GM12878 (cell line): ENCODE measurements around the gene HOXA2. TPM values are rescaled to one million over a fixed set of nuclear protein-coding genes. Genes with fewer than 3 reads are reported as not detected.

ENCODE experiments used
- ATAC-seq: fragments of 200-7000 bp; cut with Tn5 transposase; 3 replicates; pipeline ENCODE4 v1.9.1; 2020; ENCODE audit warnings: mild to moderate bottlenecking, moderate library complexity
- BruUV-seq: library from RNA; stranded (reverse); fragments of 400-500 nt; replicated peaks from 2 replicates; lab custom pipeline; 2021; lab: Mats Ljungman, UMichigan
- CTCF ChIA-PET: fragments of 300-600 bp; sonication (Branson Sonifier 250); formaldehyde crosslinking; extraction: SDS; loops from one replicate; lab custom pipeline; 2021; ENCODE audit warnings: inconsistent platforms; lab: Yijun Ruan, JAX
- POLR2A ChIA-PET: fragments of 350-600 bp; formaldehyde crosslinking; extraction: SDS; loops from one replicate; lab custom pipeline; 2021; ENCODE audit warnings: inconsistent platforms; lab: Charles Lee
- RAD21 ChIA-PET: fragments of 300-600 bp; sonication (Branson Sonifier 250); formaldehyde crosslinking; loops from one replicate; lab custom pipeline; 2023; ENCODE audit warnings: antibody characterized with exemption; ENCODE audit not compliant: unreplicated experiment; lab: Charles Lee
- SMC1A ChIA-PET: fragments of 300-600 bp; sonication (Branson Sonifier 250); formaldehyde crosslinking; loops from one replicate; lab custom pipeline; 2023; ENCODE audit not compliant: unreplicated experiment, uncharacterized antibody; lab: Charles Lee
- DNase-seq: peaks from one replicate; pipeline ENCODE4 v3.0.0-alpha.2; 2011; ENCODE audit warnings: low read depth, low spot score
- FAIRE-seq: peaks from 3 replicates; lab custom pipeline; 2011; peaks lifted over from hg19 to GRCh38; lab: Jason Lieb, UNC
- H2AFZ ChIP-seq: 2 replicates; pipeline ENCODE4 v1.6.0; 2011; ENCODE audit warnings: low read depth, low read length, control low read depth; ENCODE audit not compliant: control insufficient read depth
- H3K27ac ChIP-seq: 2 replicates; pipeline ENCODE4 v1.5.1; 2011; ENCODE audit warnings: control low read depth; ENCODE audit not compliant: control insufficient read depth, insufficient read depth
- H3K27me3 ChIP-seq, 2 experiments: replicated peaks in 1 of 2; 2 replicates each; pipeline versions ENCODE4 v1.6.0 to v1.6.1; 2011; ENCODE audit warnings: low read length in 1 of 2; ENCODE audit not compliant: control insufficient read depth in 2 of 2, insufficient read depth in 2 of 2
- H3K36me3 ChIP-seq, 2 experiments: 2 replicates each; pipeline ENCODE4 v1.5.1; 2011; ENCODE audit warnings: low read length in 1 of 2; ENCODE audit not compliant: control insufficient read depth in 2 of 2, insufficient read depth in 2 of 2
- H3K4me1 ChIP-seq: 2 replicates; pipeline ENCODE4 v1.6.1; 2011; ENCODE audit warnings: mild to moderate bottlenecking, low read length, moderate library complexity, mixed read lengths; ENCODE audit not compliant: control insufficient read depth, insufficient read depth
- H3K4me2 ChIP-seq: 2 replicates; pipeline ENCODE4 v1.6.0; 2011; ENCODE audit warnings: control low read depth; ENCODE audit not compliant: control insufficient read depth, insufficient read depth
- H3K4me3 ChIP-seq: fragments of 200-600 bp; sonication (generic); 2 replicates; pipeline ENCODE4 v1.5.1; 2016
- H3K79me2 ChIP-seq: 2 replicates; pipeline ENCODE4 v1.6.0; 2011; ENCODE audit warnings: low read length; ENCODE audit not compliant: control insufficient read depth, insufficient read depth
- H3K9ac ChIP-seq: 2 replicates; pipeline ENCODE4 v1.8.0; 2011; ENCODE audit warnings: low read length, control low read depth, mixed read lengths; ENCODE audit not compliant: control insufficient read depth, insufficient read depth
- H3K9me3 ChIP-seq: replicated peaks from 3 replicates; pipeline ENCODE4 v1.5.1; 2011; ENCODE audit warnings: mild to moderate bottlenecking, low read length; ENCODE audit not compliant: control insufficient read depth, insufficient read depth
- H4K20me1 ChIP-seq: 2 replicates; pipeline ENCODE4 v1.6.0; 2011; ENCODE audit not compliant: control insufficient read depth, insufficient read depth
- BACH1 ChIP-seq: fragments of 450-650 bp; IDR thresholded peaks from 2 replicates; pipeline ENCODE4 v1.6.1; 2017; ENCODE audit warnings: mild to moderate bottlenecking, borderline replicate concordance
- BRCA1 ChIP-seq: IDR thresholded peaks from 2 replicates; pipeline ENCODE4 v1.6.1; 2011; ENCODE audit warnings: low read depth, low read length, improper control_type of control experiment
- EZH2 ChIP-seq: IDR thresholded peaks from 2 replicates; pipeline ENCODE4 v1.6.1; 2012; ENCODE audit warnings: low read depth, mild to moderate bottlenecking, control low read depth, inconsistent platforms, low read length, borderline replicate concordance; ENCODE audit not compliant: control insufficient read depth
- GABPA ChIP-seq: IDR thresholded peaks from 2 replicates; pipeline ENCODE4 v1.6.1; 2014; ENCODE audit warnings: antibody characterized with exemption, low read depth, mild to moderate bottlenecking, inconsistent platforms
- LARP7 ChIP-seq: fragments of 450-650 bp; IDR thresholded peaks from 2 replicates; pipeline ENCODE4 v1.6.1; 2017; ENCODE audit warnings: mild to moderate bottlenecking
- NFXL1 ChIP-seq: fragments of 450-650 bp; IDR thresholded peaks from 2 replicates; pipeline ENCODE4 v1.6.1; 2017; ENCODE audit warnings: antibody characterized with exemption, mild to moderate bottlenecking, borderline replicate concordance
- NR2C1 ChIP-seq: fragments of 450-650 bp; IDR thresholded peaks from 2 replicates; pipeline ENCODE4 v1.6.1; 2017; ENCODE audit warnings: antibody characterized with exemption, mild to moderate bottlenecking, moderate library complexity
- PML ChIP-seq: IDR thresholded peaks from 2 replicates; pipeline ENCODE4 v1.6.1; 2012; ENCODE audit warnings: low read length, inconsistent platforms
- RB1 ChIP-seq: fragments of 450-650 bp; formaldehyde crosslinking; IDR thresholded peaks from 2 replicates; pipeline ENCODE4 v1.6.1; 2017; ENCODE audit warnings: mild to moderate bottlenecking, borderline replicate concordance
- RCOR1 ChIP-seq: conservative IDR thresholded peaks from 2 replicates; pipeline ENCODE4 v1.6.1; 2012; ENCODE audit warnings: low read depth, low read length, improper control_type of control experiment
- TARDBP ChIP-seq: IDR thresholded peaks from 2 replicates; pipeline ENCODE4 v1.6.1; 2016; ENCODE audit warnings: borderline replicate concordance
- ZNF217 ChIP-seq: fragments of 450-650 bp; IDR thresholded peaks from 2 replicates; pipeline ENCODE4 v1.6.1; 2017; ENCODE audit warnings: antibody characterized with exemption, mild to moderate bottlenecking
- WGBS: methylation state at CpG from one replicate; pipeline ENCODE4 v1.1.6; 2016; ENCODE audit warnings: low lambda C conversion rate; ENCODE audit not compliant: insufficient replicate concordance, insufficient coverage; ENCODE audit errors: missing lambda C conversion rate; 5-methylcytosine and 5-hydroxymethylcytosine counted together
- in situ Hi-C: fragments of 300-500 bp; cut with MboI; formaldehyde crosslinking; loops from 9 replicates; pipeline ENCODE4 v1.14.3; 2018; ENCODE audit warnings: mixed read lengths
- intact Hi-C: fragments of 100-400 bp; cut with micrococcal nuclease; formaldehyde crosslinking; loops from one replicate; pipeline ENCODE4 v1.14.2; 2022; ENCODE audit not compliant: unreplicated experiment
- polyA plus RNA-seq, 11 experiments: library from polyadenylated mRNA; depleted of rRNA in 4 of 11; unstranded in 6 of 11; stranded (reverse) in 5 of 11; fragments of >200 nt; fragmentation: Nextera tagmentation in 4 of 11; fragmentation: Illumina TruSeq in 1 of 11; extraction: Ambion mirVana in 4 of 11; extraction: Trizol in 1 of 11; gene quantifications; 1 replicate in 1 of 11; 2 replicates in 10 of 11; pipeline versions ENCODE4 v1.2.1 to v1.2.3, GENCODE V29; 2011 to 2016; ENCODE audit warnings: inconsistent platforms in 2 of 11, missing spikeins in 2 of 11, low read depth in 1 of 11
- total RNA-seq, 4 experiments: library from RNA; depleted of rRNA in 3 of 4; stranded (reverse); fragments of >200 nt in 3 of 4; fragmentation: Illumina TruSeq in 1 of 4; extraction: Trizol in 1 of 4; gene quantifications; 2 replicates each; pipeline versions ENCODE4 v1.2.1 to v1.2.3, GENCODE V29; 2013 to 2021
- TF ChIP-seq, protein P1 (sequence below): fragments of 150-350 bp; IDR thresholded peaks from 2 replicates; pipeline ENCODE4 v1.6.1; 2016; ENCODE audit warnings: low read depth, low read length
- TF ChIP-seq, protein P2 (sequence below): fragments of 450-650 bp; IDR thresholded peaks from 2 replicates; pipeline ENCODE4 v1.6.1; 2017; ENCODE audit warnings: borderline replicate concordance

HOXA2 gene
- total and polyA plus RNA-seq, 10 of the 15 experiments (the other 5 are each of a cell fraction or from before 2014, with no cell fraction given): not detected

DNA sequence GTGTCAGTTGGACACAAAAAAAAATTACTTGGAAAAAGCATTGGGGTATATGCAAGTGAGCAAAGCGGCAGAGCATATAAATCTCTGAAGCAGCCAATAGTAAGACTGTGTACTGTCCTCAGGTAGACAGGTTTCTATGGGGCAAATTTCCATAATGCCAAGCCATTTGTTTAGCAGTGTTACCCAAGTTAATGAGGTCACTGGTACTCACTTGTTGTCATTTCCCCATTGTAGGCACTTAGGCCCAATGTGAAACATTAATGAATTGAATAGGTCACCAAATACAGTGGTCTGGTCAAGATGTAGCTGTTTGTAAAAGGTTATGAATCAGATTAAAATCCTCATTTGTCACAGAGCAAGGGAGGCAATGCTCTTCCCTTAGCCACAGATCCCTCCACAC is 34.2 kb downstream of the HOXA2 start:
- BruUV-seq: no TSS peak
- SMC1A ChIA-PET: interaction anchor here (1.4 to 1.7 kb wide), 2 partner anchors 8 to 15 kb away, joined by 5 to 7 read pairs; no protein-coding TSS in a partner anchor
- H3K79me2 ChIP-seq: no peaks in the 10 kb centered on the region
- H3K4me2 ChIP-seq: no peak overlapping the region
- FAIRE-seq (no peak), DNase-seq (no peak), ATAC-seq (no peak)
- no peak overlapping the region for H3K4me3 ChIP-seq
- intact Hi-C loops (no loop called here), in situ Hi-C loops (no loop called here)
- H3K9ac ChIP-seq: no peak overlapping the region
- CTCF ChIA-PET: interaction anchor here (1.4 to 2.0 kb wide), 3 partner anchors 9 to 83 kb away, joined by 4 to 6 read pairs (median 4); no protein-coding TSS in a partner anchor
- H3K9me3 ChIP-seq: no peaks in the 10 kb centered on the region
- H3K27me3 ChIP-seq: no peaks in the 10 kb centered on the region
- H3K4me1 ChIP-seq: no peaks in the 10 kb centered on the region
- no peak overlapping the region for H2AFZ ChIP-seq
- H3K36me3 ChIP-seq: no peaks in the 10 kb centered on the region
- WGBS: 95% methylated on average over 1 of the region's 1 CpG
- RAD21 ChIA-PET: interaction anchor here (1.8 kb wide), 1 partner anchor 83 kb away, joined by 4 read pairs; no protein-coding TSS in a partner anchor
- POLR2A ChIA-PET: interaction anchor here (1.0 kb wide), 1 partner anchor 25 kb away, joined by 3 read pairs; no protein-coding TSS in a partner anchor
- no peak overlapping the region for H3K27ac ChIP-seq
- TF ChIP-seq RCOR1 (no peak), BRCA1 (no peak), NFXL1 (no peak), PML (no peak), ZNF217 (no peak)
- TF ChIP-seq, all 136 proteins: peak for 0
- no peaks in the 10 kb centered on the region for H4K20me1 ChIP-seq

DNA sequence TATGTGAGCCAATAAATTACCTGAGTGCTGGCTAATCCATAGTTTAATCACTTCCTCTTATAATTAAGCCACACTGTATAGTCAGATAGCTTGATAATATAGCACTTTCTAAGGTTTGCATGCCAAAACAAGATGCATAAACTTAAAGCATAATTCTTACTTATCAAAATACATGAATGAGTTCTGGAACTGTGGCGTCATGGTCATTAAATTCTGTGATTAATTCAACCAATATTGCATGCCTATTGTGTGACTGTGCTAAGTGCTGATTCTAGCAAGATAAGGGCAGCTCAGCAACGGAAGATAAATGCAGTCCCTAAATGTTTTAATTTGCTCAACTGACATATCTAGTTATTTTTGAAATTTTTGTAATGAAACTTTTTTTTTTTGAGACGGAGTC is 36.3 kb downstream of the HOXA2 start:
- DNase-seq: no peak
- Histone ChIP-seq H4K20me1 (no peaks in the 10 kb centered on the region), H3K27me3 (no peaks in the 10 kb centered on the region), H3K4me2 (no peak overlapping the region), H3K4me1 (no peaks in the 10 kb centered on the region), H3K4me3 (no peak overlapping the region), H3K36me3 (no peaks in the 10 kb centered on the region), H3K79me2 (no peaks in the 10 kb centered on the region), H3K9ac (no peak overlapping the region), H2AFZ (no peak overlapping the region), H3K9me3 (no peaks in the 10 kb centered on the region), H3K27ac (no peak overlapping the region)
- ATAC-seq: no peak
- FAIRE-seq: no peak
- SMC1A ChIA-PET: interaction anchor here (0.9 to 1.1 kb wide), 2 partner anchors 24 to 203 kb away, joined by 3 read pairs; no protein-coding TSS in a partner anchor
- BruUV-seq: no TSS peak
- 37% methylated on average over 3 of the region's 3 CpGs for WGBS
- CTCF ChIA-PET: interaction anchor here (1.3 kb wide), 1 partner anchor 17 kb away, joined by 3 read pairs; no protein-coding TSS in a partner anchor
- POLR2A ChIA-PET: interaction anchor here (0.8 to 1.9 kb wide), 2 partner anchors 10 to 17 kb away, joined by 3 to 8 read pairs; no protein-coding TSS in a partner anchor
- in situ Hi-C loops (no loop called here), intact Hi-C loops (no loop called here)
- RAD21 ChIA-PET: interaction anchor here (0.9 to 1.1 kb wide), 2 partner anchors 20 to 26 kb away, joined by 3 read pairs; no protein-coding TSS in a partner anchor
- TF ChIP-seq EZH2: no peak
- TF ChIP-seq TARDBP: no peak
- TF ChIP-seq, protein P1, sequence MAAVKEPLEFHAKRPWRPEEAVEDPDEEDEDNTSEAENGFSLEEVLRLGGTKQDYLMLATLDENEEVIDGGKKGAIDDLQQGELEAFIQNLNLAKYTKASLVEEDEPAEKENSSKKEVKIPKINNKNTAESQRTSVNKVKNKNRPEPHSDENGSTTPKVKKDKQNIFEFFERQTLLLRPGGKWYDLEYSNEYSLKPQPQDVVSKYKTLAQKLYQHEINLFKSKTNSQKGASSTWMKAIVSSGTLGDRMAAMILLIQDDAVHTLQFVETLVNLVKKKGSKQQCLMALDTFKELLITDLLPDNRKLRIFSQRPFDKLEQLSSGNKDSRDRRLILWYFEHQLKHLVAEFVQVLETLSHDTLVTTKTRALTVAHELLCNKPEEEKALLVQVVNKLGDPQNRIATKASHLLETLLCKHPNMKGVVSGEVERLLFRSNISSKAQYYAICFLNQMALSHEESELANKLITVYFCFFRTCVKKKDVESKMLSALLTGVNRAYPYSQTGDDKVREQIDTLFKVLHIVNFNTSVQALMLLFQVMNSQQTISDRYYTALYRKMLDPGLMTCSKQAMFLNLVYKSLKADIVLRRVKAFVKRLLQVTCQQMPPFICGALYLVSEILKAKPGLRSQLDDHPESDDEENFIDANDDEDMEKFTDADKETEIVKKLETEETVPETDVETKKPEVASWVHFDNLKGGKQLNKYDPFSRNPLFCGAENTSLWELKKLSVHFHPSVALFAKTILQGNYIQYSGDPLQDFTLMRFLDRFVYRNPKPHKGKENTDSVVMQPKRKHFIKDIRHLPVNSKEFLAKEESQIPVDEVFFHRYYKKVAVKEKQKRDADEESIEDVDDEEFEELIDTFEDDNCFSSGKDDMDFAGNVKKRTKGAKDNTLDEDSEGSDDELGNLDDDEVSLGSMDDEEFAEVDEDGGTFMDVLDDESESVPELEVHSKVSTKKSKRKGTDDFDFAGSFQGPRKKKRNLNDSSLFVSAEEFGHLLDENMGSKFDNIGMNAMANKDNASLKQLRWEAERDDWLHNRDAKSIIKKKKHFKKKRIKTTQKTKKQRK: no peak
- TF ChIP-seq GABPA: no peak
- TF ChIP-seq NR2C1: no peak
- TF ChIP-seq, protein P2, sequence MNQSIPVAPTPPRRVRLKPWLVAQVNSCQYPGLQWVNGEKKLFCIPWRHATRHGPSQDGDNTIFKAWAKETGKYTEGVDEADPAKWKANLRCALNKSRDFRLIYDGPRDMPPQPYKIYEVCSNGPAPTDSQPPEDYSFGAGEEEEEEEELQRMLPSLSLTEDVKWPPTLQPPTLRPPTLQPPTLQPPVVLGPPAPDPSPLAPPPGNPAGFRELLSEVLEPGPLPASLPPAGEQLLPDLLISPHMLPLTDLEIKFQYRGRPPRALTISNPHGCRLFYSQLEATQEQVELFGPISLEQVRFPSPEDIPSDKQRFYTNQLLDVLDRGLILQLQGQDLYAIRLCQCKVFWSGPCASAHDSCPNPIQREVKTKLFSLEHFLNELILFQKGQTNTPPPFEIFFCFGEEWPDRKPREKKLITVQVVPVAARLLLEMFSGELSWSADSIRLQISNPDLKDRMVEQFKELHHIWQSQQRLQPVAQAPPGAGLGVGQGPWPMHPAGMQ: no peak
- no peak for TF ChIP-seq RB1
- no peak for TF ChIP-seq LARP7
- no peak for TF ChIP-seq BACH1
